MCF 10A (cell line): Measurements from ENCODE around the gene KCNMB2. TPM values are rescaled to one million over a fixed set of nuclear protein-coding genes. Genes with fewer than 3 reads are reported as not detected.

Experiments
- BruUV-seq: library from RNA; stranded (reverse); fragments of 400-500 nt; replicated peaks from 2 replicates; lab custom pipeline; 2021; lab: Mats Ljungman, UMichigan
- CTCF ChIA-PET: fragments of 300-600 bp; sonication (Branson Sonifier 250); formaldehyde crosslinking; extraction: SDS; loops from one replicate; lab custom pipeline; 2021; ENCODE audit warnings: antibody characterized with exemption, inconsistent platforms; lab: Yijun Ruan, JAX
- POLR2A ChIA-PET: fragments of 300-600, 350-650 bp; sonication (Branson Sonifier 250); formaldehyde crosslinking; extraction: SDS; loops from one replicate; lab custom pipeline; 2020; ENCODE audit warnings: antibody characterized with exemption, inconsistent platforms; lab: Yijun Ruan, JAX
- DNase-seq: peaks from one replicate; pipeline ENCODE4 v3.0.0-alpha.2; 2018; ENCODE audit not compliant: unreplicated experiment
- H3K27ac Mint-ChIP-seq: one replicate; pipeline ENCODE4 v1.8.0; 2022; ENCODE audit warnings: mild to moderate bottlenecking, low read depth, mixed read lengths; ENCODE audit not compliant: unreplicated experiment
- H3K27me3 Mint-ChIP-seq: one replicate; pipeline ENCODE4 v1.8.0; 2022; ENCODE audit warnings: mixed read lengths; ENCODE audit not compliant: insufficient read depth, unreplicated experiment
- H3K36me3 Mint-ChIP-seq: one replicate; pipeline ENCODE4 v1.8.0; 2022; ENCODE audit warnings: mild to moderate bottlenecking, moderate library complexity, mixed read lengths; ENCODE audit not compliant: insufficient read depth, unreplicated experiment
- H3K4me1 Mint-ChIP-seq: one replicate; pipeline ENCODE4 v1.8.0; 2022; ENCODE audit warnings: mixed read lengths; ENCODE audit not compliant: insufficient read depth, unreplicated experiment
- H3K4me3 Mint-ChIP-seq: one replicate; pipeline ENCODE4 v1.8.0; 2022; ENCODE audit warnings: mild to moderate bottlenecking, moderate library complexity, mixed read lengths; ENCODE audit not compliant: unreplicated experiment
- H3K9me3 Mint-ChIP-seq: one replicate; pipeline ENCODE4 v1.8.0; 2022; ENCODE audit warnings: mixed read lengths; ENCODE audit not compliant: unreplicated experiment
- intact Hi-C: fragments of 100-400 bp; cut with micrococcal nuclease; formaldehyde crosslinking; loops from 2 replicates; pipeline ENCODE4 v1.14.1; 2022
- total RNA-seq: library from RNA; stranded (reverse); gene quantifications from 2 replicates; pipeline ENCODE4 v1.2.3, GENCODE V29; 2022
- TF ChIP-seq, protein P1 (sequence below): fragments of 200-600 bp; IDR thresholded peaks from one replicate; pipeline ENCODE4 v1.8.0; 2022; ENCODE audit warnings: antibody characterized with exemption, mild to moderate bottlenecking; ENCODE audit not compliant: unreplicated experiment

The KCNMB2 gene
- total RNA-seq, 1 experiment from 2014 or later, result not detected

DNA sequence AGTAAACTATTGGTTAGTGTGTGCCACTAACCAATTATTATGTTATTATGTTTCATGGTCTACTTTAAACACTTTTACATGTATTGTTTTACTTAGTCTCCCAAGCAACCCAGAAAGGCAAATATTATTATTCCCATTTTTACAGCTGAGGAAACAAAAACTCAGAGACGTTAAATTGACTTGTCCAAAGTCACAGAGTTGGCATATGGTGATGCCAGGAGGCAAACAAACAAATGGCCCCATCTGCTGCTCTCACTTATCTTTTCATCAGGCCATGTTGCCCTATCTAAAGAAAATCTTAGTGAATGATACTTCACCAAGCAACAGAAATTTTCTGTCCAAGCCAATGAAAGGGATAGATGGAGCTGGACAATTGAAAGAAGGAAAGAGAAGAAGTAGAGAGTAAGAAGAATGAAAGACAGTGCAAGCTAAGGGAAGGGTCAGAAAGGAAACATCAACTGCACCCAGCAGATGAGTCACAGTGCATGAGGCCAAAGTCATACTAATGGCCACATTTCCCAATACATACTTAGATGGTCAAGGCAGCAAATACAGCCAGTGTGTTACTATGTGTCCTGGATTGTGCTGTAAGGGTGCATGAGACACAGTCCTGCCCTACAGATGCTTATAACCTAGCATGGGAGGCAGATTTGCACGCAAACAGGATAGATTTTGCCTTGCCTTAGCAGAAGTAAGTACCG, 266.9 kb downstream of the KCNMB2 start:
- H3K4me3 Mint-ChIP-seq, result no peak overlapping the region
- H3K9me3 Mint-ChIP-seq, result no peaks in the 10 kb centered on the region
- BruUV-seq, result no TSS peak
- H3K36me3 Mint-ChIP-seq, result no peaks in the 10 kb centered on the region
- H3K27ac Mint-ChIP-seq, result no peak overlapping the region
- intact Hi-C loops, result no loop called here
- ChIA-PET POLR2A (no interaction called here), CTCF (no interaction called here)
- H3K4me1 Mint-ChIP-seq, result peaks cover 6% of the 10 kb centered on the region
- peak; percentile 21 for DNase-seq
- TF ChIP-seq, protein P1, sequence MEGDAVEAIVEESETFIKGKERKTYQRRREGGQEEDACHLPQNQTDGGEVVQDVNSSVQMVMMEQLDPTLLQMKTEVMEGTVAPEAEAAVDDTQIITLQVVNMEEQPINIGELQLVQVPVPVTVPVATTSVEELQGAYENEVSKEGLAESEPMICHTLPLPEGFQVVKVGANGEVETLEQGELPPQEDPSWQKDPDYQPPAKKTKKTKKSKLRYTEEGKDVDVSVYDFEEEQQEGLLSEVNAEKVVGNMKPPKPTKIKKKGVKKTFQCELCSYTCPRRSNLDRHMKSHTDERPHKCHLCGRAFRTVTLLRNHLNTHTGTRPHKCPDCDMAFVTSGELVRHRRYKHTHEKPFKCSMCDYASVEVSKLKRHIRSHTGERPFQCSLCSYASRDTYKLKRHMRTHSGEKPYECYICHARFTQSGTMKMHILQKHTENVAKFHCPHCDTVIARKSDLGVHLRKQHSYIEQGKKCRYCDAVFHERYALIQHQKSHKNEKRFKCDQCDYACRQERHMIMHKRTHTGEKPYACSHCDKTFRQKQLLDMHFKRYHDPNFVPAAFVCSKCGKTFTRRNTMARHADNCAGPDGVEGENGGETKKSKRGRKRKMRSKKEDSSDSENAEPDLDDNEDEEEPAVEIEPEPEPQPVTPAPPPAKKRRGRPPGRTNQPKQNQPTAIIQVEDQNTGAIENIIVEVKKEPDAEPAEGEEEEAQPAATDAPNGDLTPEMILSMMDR, result no peak
- H3K27me3 Mint-ChIP-seq, result no peaks in the 10 kb centered on the region

DNA sequence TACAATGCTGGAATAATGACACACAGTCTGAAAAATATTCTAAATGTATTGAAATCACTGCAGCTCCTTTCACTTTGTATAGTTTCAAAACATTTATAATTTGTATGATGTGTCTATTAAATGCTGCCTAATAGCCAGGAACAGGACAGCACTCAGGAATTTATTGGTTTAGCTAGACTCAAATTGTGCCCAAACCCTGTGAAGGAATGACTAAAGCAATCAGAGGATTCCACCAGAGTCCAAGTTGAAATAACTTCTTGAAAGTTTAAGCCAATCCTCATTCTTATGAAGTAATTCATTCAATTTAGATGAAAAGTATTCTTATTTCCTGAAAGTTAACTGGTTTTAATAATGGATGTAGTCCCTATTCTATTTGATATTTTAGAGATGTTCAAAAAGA, 268.4 kb downstream of the KCNMB2 start:
- TF ChIP-seq, protein P1, result no peak
- intact Hi-C loops, result no loop called here
- no peak overlapping the region for H3K4me3 Mint-ChIP-seq
- H3K9me3 Mint-ChIP-seq, result no peaks in the 10 kb centered on the region
- H3K4me1 Mint-ChIP-seq, result peaks cover 6% of the 10 kb centered on the region
- no peak for DNase-seq
- H3K27me3 Mint-ChIP-seq, result no peaks in the 10 kb centered on the region
- CTCF ChIA-PET, result no interaction called here
- no TSS peak for BruUV-seq
- POLR2A ChIA-PET, result no interaction called here
- H3K36me3 Mint-ChIP-seq, result no peaks in the 10 kb centered on the region
- no peak overlapping the region for H3K27ac Mint-ChIP-seq

DNA sequence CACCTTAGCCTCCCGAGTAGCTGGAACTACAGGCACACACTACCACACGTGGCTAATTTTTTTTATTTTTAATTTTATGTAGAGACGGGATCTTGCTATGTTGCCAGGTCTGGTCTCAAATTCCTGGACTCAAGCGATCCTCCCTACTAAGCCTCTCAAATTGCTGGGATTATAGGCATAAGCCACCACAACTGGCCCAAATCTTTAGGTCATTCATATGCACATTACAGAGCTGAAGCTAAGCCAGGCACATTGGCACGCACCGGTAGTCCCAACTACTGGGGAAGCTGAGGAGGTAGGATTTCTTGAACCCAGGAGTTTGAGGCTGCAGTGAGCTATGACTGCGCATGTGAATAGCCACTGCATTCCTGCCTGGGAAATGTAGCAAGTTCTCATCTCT, 269.5 kb downstream of the KCNMB2 start:
- no peaks in the 10 kb centered on the region for H3K36me3 Mint-ChIP-seq
- no peak for DNase-seq
- H3K27me3 Mint-ChIP-seq, result no peaks in the 10 kb centered on the region
- TF ChIP-seq, protein P1, result no peak
- CTCF ChIA-PET, result no interaction called here
- POLR2A ChIA-PET, result no interaction called here
- H3K9me3 Mint-ChIP-seq, result no peaks in the 10 kb centered on the region
- BruUV-seq, result no TSS peak
- intact Hi-C loops, result no loop called here
- H3K4me1 Mint-ChIP-seq, result peaks cover 6% of the 10 kb centered on the region
- H3K27ac Mint-ChIP-seq, result no peak overlapping the region
- H3K4me3 Mint-ChIP-seq, result no peak overlapping the region

DNA sequence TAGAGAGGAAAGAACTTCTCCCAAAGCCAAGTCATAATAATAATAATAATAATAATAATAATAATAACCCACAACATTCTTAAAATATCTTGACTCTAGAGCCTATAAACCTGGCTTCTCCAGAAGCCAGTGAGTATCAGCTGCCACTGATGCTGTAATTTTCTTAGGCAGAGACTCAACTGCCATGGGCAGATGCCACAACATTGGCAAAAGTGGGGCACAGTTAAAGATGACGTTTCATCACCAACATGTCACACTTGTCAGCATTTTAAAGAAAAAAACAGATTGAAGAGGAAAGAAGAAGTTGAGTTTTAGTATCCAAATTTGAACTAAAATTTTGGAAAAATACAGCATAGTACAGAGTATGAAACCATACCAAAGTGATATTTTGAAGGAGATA, 270.4 kb downstream of the KCNMB2 start:
- POLR2A ChIA-PET, result no interaction called here
- H3K27ac Mint-ChIP-seq, result no peak overlapping the region
- BruUV-seq, result no TSS peak

More for the DNA sequence above, 270.4 kb downstream of the KCNMB2 start:
- Mint-ChIP-seq H3K27me3 (no peaks in the 10 kb centered on the region), H3K9me3 (no peaks in the 10 kb centered on the region), H3K4me3 (no peak overlapping the region), H3K4me1 (peaks cover 6% of the 10 kb centered on the region), H3K36me3 (no peaks in the 10 kb centered on the region)
- CTCF ChIA-PET, result no interaction called here
- no peak for DNase-seq
- intact Hi-C loops, result no loop called here
- TF ChIP-seq, protein P1, result no peak
